ENCODE measurements around the gene ESYT1.
A peak's percentile ranks its signal among the peaks of the same experiment; 100 is the strongest.

ESYT1 gene

DNA sequence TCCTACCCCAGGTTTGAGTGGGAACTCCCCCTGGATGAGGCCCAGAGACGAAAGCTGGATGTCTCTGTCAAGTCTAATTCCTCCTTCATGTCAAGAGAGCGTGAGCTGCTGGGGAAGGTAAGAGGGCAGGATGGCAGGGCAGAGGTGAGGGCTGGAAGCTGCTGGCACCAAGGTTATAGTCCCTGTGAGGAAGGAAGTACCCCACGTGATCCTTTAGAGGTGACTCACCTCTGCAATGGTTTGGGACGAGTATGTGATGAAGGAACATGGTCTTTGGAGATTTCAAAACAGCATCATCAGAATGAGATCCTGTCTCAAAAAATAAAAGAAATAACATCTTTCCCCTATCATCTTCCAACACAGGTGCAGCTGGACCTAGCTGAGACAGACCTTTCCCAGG is 15.2 kb downstream of the ESYT1 start:
- CTCF ChIA-PET, result interaction anchor here (0.6 to 1.4 kb wide), 4 partner anchors 12 to 486 kb away, joined by 3 to 5 read pairs (median 3); no protein-coding TSS in a partner anchor
- TF ChIP-seq, protein P1, sequence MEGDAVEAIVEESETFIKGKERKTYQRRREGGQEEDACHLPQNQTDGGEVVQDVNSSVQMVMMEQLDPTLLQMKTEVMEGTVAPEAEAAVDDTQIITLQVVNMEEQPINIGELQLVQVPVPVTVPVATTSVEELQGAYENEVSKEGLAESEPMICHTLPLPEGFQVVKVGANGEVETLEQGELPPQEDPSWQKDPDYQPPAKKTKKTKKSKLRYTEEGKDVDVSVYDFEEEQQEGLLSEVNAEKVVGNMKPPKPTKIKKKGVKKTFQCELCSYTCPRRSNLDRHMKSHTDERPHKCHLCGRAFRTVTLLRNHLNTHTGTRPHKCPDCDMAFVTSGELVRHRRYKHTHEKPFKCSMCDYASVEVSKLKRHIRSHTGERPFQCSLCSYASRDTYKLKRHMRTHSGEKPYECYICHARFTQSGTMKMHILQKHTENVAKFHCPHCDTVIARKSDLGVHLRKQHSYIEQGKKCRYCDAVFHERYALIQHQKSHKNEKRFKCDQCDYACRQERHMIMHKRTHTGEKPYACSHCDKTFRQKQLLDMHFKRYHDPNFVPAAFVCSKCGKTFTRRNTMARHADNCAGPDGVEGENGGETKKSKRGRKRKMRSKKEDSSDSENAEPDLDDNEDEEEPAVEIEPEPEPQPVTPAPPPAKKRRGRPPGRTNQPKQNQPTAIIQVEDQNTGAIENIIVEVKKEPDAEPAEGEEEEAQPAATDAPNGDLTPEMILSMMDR (conservative IDR thresholded peaks at IDR 0.05; ENCODE audit: low read depth), result no peak
- POLR2A ChIA-PET (ENCODE audit: low non-redundant PET), result interaction anchor here (0.6 kb wide), 1 partner anchor 15 kb away, joined by 3 read pairs; the partner anchor contains the start of gene ESYT1

GRCh38 chr12:56143870-56144269 is 15.8 kb downstream of the ESYT1 start:
- ChIA-PET POLR2A (ENCODE audit: low non-redundant PET) (interaction anchor here (0.6 kb wide), 1 partner anchor 15 kb away, joined by 3 read pairs; the partner anchor contains the start of gene ESYT1), CTCF (interaction anchor here (0.5 to 1.4 kb wide), 4 partner anchors 13 to 132 kb away, joined by 3 to 5 read pairs (median 3); no protein-coding TSS in a partner anchor)
- peak overlapping the region; percentile 40 for H3K27ac ChIP-seq
- TF ChIP-seq, protein P1 (conservative IDR thresholded peaks at IDR 0.05; ENCODE audit: low read depth), result no peak
- no peak for DNase-seq (ENCODE audit: low spot score)

More for the DNA sequence above, 15.2 kb downstream of the ESYT1 start:
- DNase-seq (ENCODE audit: low spot score), result no peak
- peak overlapping the region; percentile 49 for H3K27ac ChIP-seq

DNA sequence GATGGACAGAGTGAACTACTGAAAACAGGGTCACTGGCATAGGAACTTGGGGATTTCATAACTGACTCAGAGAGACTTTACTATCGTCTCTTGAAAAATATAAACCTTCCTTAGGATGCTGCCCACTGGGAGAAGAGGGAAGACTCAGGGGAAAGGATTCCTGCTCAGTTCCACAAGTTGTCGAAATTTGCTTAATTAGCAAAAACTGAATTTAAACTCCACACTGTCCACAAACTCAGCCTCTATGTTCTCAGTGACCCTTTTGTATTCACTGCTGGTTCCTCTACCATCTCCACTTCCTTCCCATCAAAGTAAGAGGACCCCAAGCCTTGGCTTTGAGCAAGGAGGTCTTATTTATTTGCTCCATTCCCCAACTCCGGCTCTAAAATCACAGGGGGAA is 17.1 kb downstream of the ESYT1 start:
- TF ChIP-seq, protein P1 (conservative IDR thresholded peaks at IDR 0.05; ENCODE audit: low read depth), result no peak
- no peak for DNase-seq (ENCODE audit: low spot score)
- no peak overlapping the region; the same call in 1 of the 2 replicates for H3K27ac ChIP-seq
- CTCF ChIA-PET, result interaction anchor here (0.6 kb wide), 1 partner anchor 18 kb away, joined by 3 read pairs; no protein-coding TSS in a partner anchor
- POLR2A ChIA-PET (ENCODE audit: low non-redundant PET), result no interaction called here

DNA sequence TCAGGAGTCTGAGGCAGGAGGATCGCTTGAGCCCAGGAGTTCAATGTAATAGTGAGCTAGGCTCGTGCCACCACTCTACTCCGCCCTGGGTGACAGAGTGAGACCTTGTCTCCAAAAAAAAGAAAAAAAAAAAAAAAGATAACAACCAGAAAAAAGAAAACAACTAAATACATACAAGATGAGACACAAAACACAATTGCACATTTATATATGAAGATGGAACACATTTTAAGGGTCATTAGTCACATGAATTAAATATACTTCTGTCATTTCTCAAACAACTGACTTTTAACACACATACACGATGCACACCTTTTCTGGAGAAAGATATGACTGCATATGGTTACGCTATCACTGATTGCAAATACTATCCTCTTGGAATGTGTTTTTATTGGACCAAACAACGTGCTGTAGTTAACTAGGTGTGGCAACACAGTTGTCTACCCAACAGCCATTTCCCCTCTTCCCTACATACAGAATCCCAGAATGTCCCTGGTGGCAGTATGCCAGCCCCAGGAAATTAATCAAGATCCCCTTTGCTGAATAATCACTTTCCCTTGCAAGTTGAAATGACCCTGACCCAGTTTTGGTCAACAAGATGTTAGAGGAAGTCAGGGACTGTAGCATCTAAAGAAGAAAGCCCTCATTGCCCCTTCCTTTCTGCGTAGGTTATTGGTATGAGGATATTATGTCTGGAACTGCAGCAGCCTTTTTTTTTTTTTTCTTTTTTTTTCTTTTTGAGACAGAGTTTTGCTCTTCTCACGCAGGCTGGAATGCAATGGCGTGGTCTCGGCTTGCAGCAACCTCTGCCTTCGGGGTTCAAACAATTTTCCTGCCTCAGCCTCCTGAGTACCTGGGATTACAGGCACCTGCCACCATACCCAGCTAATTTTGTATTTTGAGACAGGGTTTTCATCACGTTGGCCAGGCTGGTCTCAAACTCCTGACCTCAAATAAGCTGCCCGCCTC is 18.7 kb downstream of the ESYT1 start:
- TF ChIP-seq, protein P1 (conservative IDR thresholded peaks at IDR 0.05; ENCODE audit: low read depth), result no peak
- ChIA-PET CTCF (no interaction called here), POLR2A (ENCODE audit: low non-redundant PET) (interaction anchor here (0.7 kb wide), 2 partner anchors 14 to 114 kb away, joined by 7 to 8 read pairs; no protein-coding TSS in a partner anchor)
- no peak for DNase-seq (ENCODE audit: low spot score)
- H3K27ac ChIP-seq, result peak overlapping the region; percentile 11; the same call in 1 of the 2 replicates

DNA sequence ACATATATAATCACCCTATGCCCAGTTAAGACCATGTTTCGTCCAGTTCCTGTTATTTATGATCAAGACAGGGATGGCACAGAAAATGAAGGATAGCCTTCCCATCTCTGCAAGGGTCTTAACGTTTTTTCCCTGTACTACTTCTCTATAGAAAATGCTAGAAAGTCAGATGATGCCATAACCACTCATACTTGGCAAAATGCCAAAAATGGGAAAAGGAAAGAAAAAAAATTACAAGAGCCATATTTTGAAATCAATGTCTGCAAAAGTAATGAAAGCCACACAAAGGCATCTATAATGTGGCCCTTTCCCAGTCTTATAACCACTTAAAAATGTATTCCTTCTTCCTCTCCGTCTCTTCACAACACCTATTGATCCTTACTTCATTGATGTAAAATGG is 22.5 kb downstream of the ESYT1 start:
- peak overlapping the region; percentile 97 for H3K27ac ChIP-seq
- DNase-seq (ENCODE audit: low spot score), result peak; percentile 33
- ChIA-PET CTCF (interaction anchor here (0.6 to 1.3 kb wide), 2 partner anchors 37 to 49 kb away, joined by 4 to 5 read pairs; no protein-coding TSS in a partner anchor), POLR2A (ENCODE audit: low non-redundant PET) (no interaction called here)
- TF ChIP-seq, protein P1 (conservative IDR thresholded peaks at IDR 0.05; ENCODE audit: low read depth), result no peak

GRCh38 chr12:56151672-56152131 is 23.6 kb downstream of the ESYT1 start:
- peak; percentile 70 for DNase-seq (ENCODE audit: low spot score)
- CTCF ChIA-PET, result interaction anchor here (0.6 to 1.3 kb wide), 5 partner anchors 12 to 36 kb away, joined by 3 to 6 read pairs (median 4); no protein-coding TSS in a partner anchor
- TF ChIP-seq, protein P1 (conservative IDR thresholded peaks at IDR 0.05; ENCODE audit: low read depth), result peak; percentile 59
- peak overlapping the region; percentile 97 for H3K27ac ChIP-seq
- POLR2A ChIA-PET (ENCODE audit: low non-redundant PET), result interaction anchor here (0.6 kb wide), 1 partner anchor 16 kb away, joined by 4 read pairs; no protein-coding TSS in a partner anchor

Measured in RWPE1 (cell line).